HG02642 (cell line): ENCODE results near the gene PDE6C.

ENCODE experiments used
- ATAC-seq: cut with Tn5 transposase; IDR thresholded peaks from one replicate; pipeline ENCODE4 v1.9.1; 2021; ENCODE audit warnings: mild to moderate bottlenecking; ENCODE audit not compliant: unreplicated experiment, poor library complexity

The PDE6C gene

GRCh38 chr10:93628858-93629257 lies 16.5 kb downstream of the PDE6C start:
- no peak for ATAC-seq

GRCh38 chr10:93629647-93630305 lies 17.4 kb downstream of the PDE6C start:
- no peak for ATAC-seq

GRCh38 chr10:93630625-93631557 lies 18.6 kb downstream of the PDE6C start:
- no peak for ATAC-seq

- ATAC-seq, result no peak
Measured at GRCh38 chr10:93639791-93640190, 27.5 kb downstream of the PDE6C start.

GRCh38 chr10:93652857-93653256 lies 40.5 kb downstream of the PDE6C start:
- ATAC-seq, result no peak

GRCh38 chr10:93654201-93654600 lies 41.9 kb downstream of the PDE6C start:
- ATAC-seq, result no peak

GRCh38 chr10:93656155-93656554 lies 43.8 kb downstream of the PDE6C start:
- ATAC-seq, result no peak

- no peak for ATAC-seq
Measured at GRCh38 chr10:93657757-93658156, 45.4 kb downstream of the PDE6C start.

- no peak for ATAC-seq
Measured at GRCh38 chr10:93666030-93666429, 53.7 kb downstream of the PDE6C start.

GRCh38 chr10:93667795-93668194 lies 55.5 kb downstream of the PDE6C start:
- no peak for ATAC-seq

- ATAC-seq, result no peak
Measured at GRCh38 chr10:93670372-93670771, 58.0 kb downstream of the PDE6C start.

GRCh38 chr10:93671042-93671441 lies 58.7 kb downstream of the PDE6C start:
- ATAC-seq, result no peak

- ATAC-seq, result no peak
Measured at GRCh38 chr10:93672022-93672678, 59.8 kb downstream of the PDE6C start.

- ATAC-seq, result no peak
Measured at GRCh38 chr10:93672890-93673289, 60.6 kb downstream of the PDE6C start.

- ATAC-seq, result no peak
Measured at GRCh38 chr10:93673791-93674190, 61.5 kb downstream of the PDE6C start.

GRCh38 chr10:93678386-93678785 lies 66.0 kb downstream of the PDE6C start:
- ATAC-seq, result no peak

- no peak for ATAC-seq
Measured at GRCh38 chr10:93678805-93679587, 66.7 kb downstream of the PDE6C start.

- no peak for ATAC-seq
Measured at GRCh38 chr10:93680412-93681047, 68.2 kb downstream of the PDE6C start.

GRCh38 chr10:93687737-93688136 lies 75.4 kb downstream of the PDE6C start:
- no peak for ATAC-seq

GRCh38 chr10:93695740-93696139 lies 83.4 kb downstream of the PDE6C start:
- ATAC-seq, result no peak
